Measurements from ENCODE around the gene NKAIN2. TPM values are rescaled to one million over a fixed set of nuclear protein-coding genes. Genes with fewer than 3 reads are reported as not detected.

NKAIN2 gene
- total RNA-seq, 1 experiment from 2014 or later: not detected

GRCh38 chr6:124719913-124720312, 916.2 kb downstream of the NKAIN2 start:
- ChIA-PET CTCF (no interaction called here), POLR2A (no interaction called here), RAD21 (ENCODE audit: low non-redundant PET in 1 of 2, low total read pairs in 2 of 2, uncharacterized antibody in 2 of 2, unreplicated experiment in 2 of 2) (no interaction called here)
- Histone ChIP-seq H3K4me2 (ENCODE audit: low read length) (no peak overlapping the region), H3K79me2 (ENCODE audit: insufficient read depth, low read length) (no peaks in the 10 kb centered on the region), H3K27me3 (ENCODE audit: insufficient read depth, low read length) (peaks cover 12% of the 10 kb centered on the region), H3K9me3 (ENCODE audit: control insufficient read depth in 1 of 2, insufficient read depth in 1 of 2, low read depth in 1 of 2, low read length in 2 of 2) (no peaks in the 10 kb centered on the region), H4K20me1 (ENCODE audit: insufficient read depth) (no peaks in the 10 kb centered on the region), H3K4me3 (replicated peaks in 1 of 2; ENCODE audit: low read depth in 1 of 2, low read length in 2 of 2) (no peak overlapping the region), H3K4me1 (ENCODE audit: control insufficient read depth in 1 of 2, insufficient read depth in 2 of 2, low read length in 2 of 2) (no peaks in the 10 kb centered on the region), H3K9ac (ENCODE audit: low read length) (no peak overlapping the region), H3K9me2 (ENCODE audit: insufficient read depth) (no peaks in the 10 kb centered on the region), H2AFZ (ENCODE audit: low read depth, low read length, poor library complexity, severe bottlenecking) (no peak overlapping the region), H3K27ac (ENCODE audit: low read depth, low read length) (no peak overlapping the region), H3K36me3 (ENCODE audit: control insufficient read depth in 1 of 2, insufficient read depth in 2 of 2, low read length in 2 of 2) (no peaks in the 10 kb centered on the region)
- no TSS peak for BruUV-seq (replicated peaks)
- DNase-seq (ENCODE audit: low read depth, low spot score): no peak
- no peak for ATAC-seq
- TF ChIP-seq, protein P1, sequence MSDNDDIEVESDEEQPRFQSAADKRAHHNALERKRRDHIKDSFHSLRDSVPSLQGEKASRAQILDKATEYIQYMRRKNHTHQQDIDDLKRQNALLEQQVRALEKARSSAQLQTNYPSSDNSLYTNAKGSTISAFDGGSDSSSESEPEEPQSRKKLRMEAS (IDR thresholded peaks at IDR 0.05): no peak
- TF ChIP-seq CTCF (IDR thresholded peaks at IDR 0.05 in 2 of 3, conservative IDR thresholded peaks at IDR 0.05 in 1 of 3; ENCODE audit: borderline replicate concordance in 1 of 3, insufficient read depth in 1 of 3, low read depth in 2 of 3, low read length in 2 of 3) (no peak), CEBPB (IDR thresholded peaks at IDR 0.05; ENCODE audit: low read depth) (no peak), SP1 (IDR thresholded peaks at IDR 0.05; ENCODE audit: low read depth) (no peak), FOSL1 (IDR thresholded peaks at IDR 0.05; ENCODE audit: low read depth) (no peak), CBX3 (IDR thresholded peaks at IDR 0.05; ENCODE audit: low read depth) (no peak), ZFX (IDR thresholded peaks at IDR 0.05) (no peak), SIN3A (IDR thresholded peaks at IDR 0.05; ENCODE audit: low read depth) (no peak), JUND (IDR thresholded peaks at IDR 0.05) (no peak), ZNF274 (IDR thresholded peaks at IDR 0.05; ENCODE audit: low read depth, low read length) (no peak), ELF1 (IDR thresholded peaks at IDR 0.05; ENCODE audit: borderline replicate concordance, low read depth) (no peak), TCF7L2 (IDR thresholded peaks at IDR 0.05; ENCODE audit: borderline replicate concordance, extremely low read depth, insufficient read depth, insufficient read length) (no peak), YY1 (IDR thresholded peaks at IDR 0.05; ENCODE audit: extremely low read depth, insufficient replicate concordance, low read depth, low read length) (no peak), EZH2 (IDR thresholded peaks at IDR 0.05) (no peak)
- TF ChIP-seq, protein P2, sequence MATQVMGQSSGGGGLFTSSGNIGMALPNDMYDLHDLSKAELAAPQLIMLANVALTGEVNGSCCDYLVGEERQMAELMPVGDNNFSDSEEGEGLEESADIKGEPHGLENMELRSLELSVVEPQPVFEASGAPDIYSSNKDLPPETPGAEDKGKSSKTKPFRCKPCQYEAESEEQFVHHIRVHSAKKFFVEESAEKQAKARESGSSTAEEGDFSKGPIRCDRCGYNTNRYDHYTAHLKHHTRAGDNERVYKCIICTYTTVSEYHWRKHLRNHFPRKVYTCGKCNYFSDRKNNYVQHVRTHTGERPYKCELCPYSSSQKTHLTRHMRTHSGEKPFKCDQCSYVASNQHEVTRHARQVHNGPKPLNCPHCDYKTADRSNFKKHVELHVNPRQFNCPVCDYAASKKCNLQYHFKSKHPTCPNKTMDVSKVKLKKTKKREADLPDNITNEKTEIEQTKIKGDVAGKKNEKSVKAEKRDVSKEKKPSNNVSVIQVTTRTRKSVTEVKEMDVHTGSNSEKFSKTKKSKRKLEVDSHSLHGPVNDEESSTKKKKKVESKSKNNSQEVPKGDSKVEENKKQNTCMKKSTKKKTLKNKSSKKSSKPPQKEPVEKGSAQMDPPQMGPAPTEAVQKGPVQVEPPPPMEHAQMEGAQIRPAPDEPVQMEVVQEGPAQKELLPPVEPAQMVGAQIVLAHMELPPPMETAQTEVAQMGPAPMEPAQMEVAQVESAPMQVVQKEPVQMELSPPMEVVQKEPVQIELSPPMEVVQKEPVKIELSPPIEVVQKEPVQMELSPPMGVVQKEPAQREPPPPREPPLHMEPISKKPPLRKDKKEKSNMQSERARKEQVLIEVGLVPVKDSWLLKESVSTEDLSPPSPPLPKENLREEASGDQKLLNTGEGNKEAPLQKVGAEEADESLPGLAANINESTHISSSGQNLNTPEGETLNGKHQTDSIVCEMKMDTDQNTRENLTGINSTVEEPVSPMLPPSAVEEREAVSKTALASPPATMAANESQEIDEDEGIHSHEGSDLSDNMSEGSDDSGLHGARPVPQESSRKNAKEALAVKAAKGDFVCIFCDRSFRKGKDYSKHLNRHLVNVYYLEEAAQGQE (IDR thresholded peaks at IDR 0.05; ENCODE audit: low read depth): no peak
- TF ChIP-seq, protein P3, sequence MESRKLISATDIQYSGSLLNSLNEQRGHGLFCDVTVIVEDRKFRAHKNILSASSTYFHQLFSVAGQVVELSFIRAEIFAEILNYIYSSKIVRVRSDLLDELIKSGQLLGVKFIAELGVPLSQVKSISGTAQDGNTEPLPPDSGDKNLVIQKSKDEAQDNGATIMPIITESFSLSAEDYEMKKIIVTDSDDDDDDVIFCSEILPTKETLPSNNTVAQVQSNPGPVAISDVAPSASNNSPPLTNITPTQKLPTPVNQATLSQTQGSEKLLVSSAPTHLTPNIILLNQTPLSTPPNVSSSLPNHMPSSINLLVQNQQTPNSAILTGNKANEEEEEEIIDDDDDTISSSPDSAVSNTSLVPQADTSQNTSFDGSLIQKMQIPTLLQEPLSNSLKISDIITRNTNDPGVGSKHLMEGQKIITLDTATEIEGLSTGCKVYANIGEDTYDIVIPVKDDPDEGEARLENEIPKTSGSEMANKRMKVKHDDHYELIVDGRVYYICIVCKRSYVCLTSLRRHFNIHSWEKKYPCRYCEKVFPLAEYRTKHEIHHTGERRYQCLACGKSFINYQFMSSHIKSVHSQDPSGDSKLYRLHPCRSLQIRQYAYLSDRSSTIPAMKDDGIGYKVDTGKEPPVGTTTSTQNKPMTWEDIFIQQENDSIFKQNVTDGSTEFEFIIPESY (IDR thresholded peaks at IDR 0.05; ENCODE audit: extremely low read depth, insufficient replicate concordance, low read length): no peak
- intact Hi-C loops (cut with micrococcal nuclease): no loop called here
